NB4 (cell line): ENCODE data around the gene SURF2.

Source experiments
- CTCF ChIP-seq: IDR thresholded peaks from one replicate; pipeline ENCODE4 v1.5.1; 2012; ENCODE audit warnings: low read depth, low read length
- MYC ChIP-seq: IDR thresholded peaks from 2 replicates; pipeline ENCODE4 v1.6.1; 2011; ENCODE audit warnings: low read depth, low read length
- POLR2A ChIP-seq: IDR thresholded peaks from 2 replicates; pipeline ENCODE4 v1.6.1; 2011; ENCODE audit warnings: mild to moderate bottlenecking; ENCODE audit not compliant: insufficient read length; ENCODE audit errors: extremely low read depth

GRCh38 chr9:133323991-133324703 lies 32.2 kb upstream of the SURF2 start:
- no peak for TF ChIP-seq CTCF
- no peak for TF ChIP-seq POLR2A
- no peak for TF ChIP-seq MYC
